Thymus (tissue), 11 donors: ENCODE results near the gene CD59. TPM values are rescaled to one million over a fixed set of nuclear protein-coding genes. Genes with fewer than 3 reads are reported as not detected.

Source experiments
- DNase-seq, 9 donors: peaks; one replicate each; pipeline ENCODE4 v3.0.0-alpha.2; 2013; ENCODE audit warnings: low spot score in 9 of 9, low read depth in 6 of 9, missing footprints in 1 of 9
- H3K27ac ChIP-seq, 2 donors: one replicate each; pipeline ENCODE4 v1.5.1; 2013; ENCODE audit warnings: control low read depth in 1 of 2, low read depth in 1 of 2, low read length in 1 of 2, mild to moderate bottlenecking in 1 of 2, moderate library complexity in 1 of 2
- H3K27me3 ChIP-seq, 2 donors: one replicate each; pipeline ENCODE4 v1.5.1; 2013; ENCODE audit warnings: low read length in 1 of 2; ENCODE audit not compliant: control insufficient read depth in 2 of 2, insufficient read depth in 1 of 2
- H3K36me3 ChIP-seq, 2 donors: one replicate each; pipeline ENCODE4 v1.5.1; 2013; ENCODE audit warnings: low read length in 1 of 2, mild to moderate bottlenecking in 1 of 2, moderate library complexity in 1 of 2; ENCODE audit not compliant: control insufficient read depth in 2 of 2, insufficient read depth in 2 of 2
- H3K4me1 ChIP-seq, 2 donors: one replicate each; pipeline ENCODE4 v1.5.1; 2013; ENCODE audit warnings: low read length in 2 of 2; ENCODE audit not compliant: control insufficient read depth in 2 of 2, insufficient read depth in 2 of 2
- H3K4me3 ChIP-seq, 2 donors: one replicate each; pipeline ENCODE4 v1.5.1; 2013; ENCODE audit warnings: low read length in 2 of 2, control low read depth in 1 of 2, mild to moderate bottlenecking in 1 of 2
- H3K9me3 ChIP-seq, 2 donors: one replicate each; pipeline ENCODE4 v1.5.1; 2013; ENCODE audit warnings: low read length in 1 of 2, mild to moderate bottlenecking in 1 of 2; ENCODE audit not compliant: control insufficient read depth in 2 of 2, insufficient read depth in 1 of 2
- WGBS: extraction: QIAGEN DNeasy Blood & Tissue Kit; methylation state at CpG from one replicate; pipeline ENCODE4 v1.1.7; 2013; 5-methylcytosine and 5-hydroxymethylcytosine counted together
- polyA plus RNA-seq: library from polyadenylated mRNA; stranded (reverse); fragments of 200-250 nt; gene quantifications from one replicate; pipeline ENCODE4 v1.2.3, GENCODE V29; 2013
- total RNA-seq: library from RNA; stranded (reverse); fragments of 120-200 nt; gene quantifications from one replicate; pipeline ENCODE4 v1.2.4, GENCODE V29; 2013
- donor health status: healthy.

Gene CD59
- total and polyA plus RNA-seq, 2 donors = 115 to 156 TPM

DNA sequence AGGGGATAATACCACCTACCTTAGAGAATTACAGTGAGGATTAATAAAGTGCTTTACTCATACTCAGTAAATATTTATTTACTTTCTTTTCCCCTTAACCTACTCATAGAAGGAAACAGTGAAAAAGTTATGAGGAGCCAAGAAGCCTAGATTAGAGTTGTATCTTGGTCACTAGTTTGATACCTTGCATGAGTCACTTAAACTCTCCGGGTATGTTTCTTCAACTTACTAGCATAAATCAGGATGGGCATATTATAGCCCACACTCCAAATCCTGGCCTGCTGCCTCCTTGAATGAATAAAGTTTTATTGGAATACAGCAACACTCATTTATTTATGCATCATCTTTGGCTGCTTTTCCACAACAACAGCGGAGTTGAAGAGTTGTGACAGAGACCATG lies 29.9 kb upstream of the CD59 start:
- Histone ChIP-seq H3K4me1 (no peaks in the 10 kb centered on the region), H3K9me3 (no peaks in the 10 kb centered on the region), H3K27ac (no peak overlapping the region), H3K4me3 (no peak overlapping the region), H3K27me3 (no peaks in the 10 kb centered on the region), H3K36me3 (peaks cover 23 to 54% of the 10 kb centered on the region in 2 donors)
- 96% methylated on average over 2 of the region's 2 CpGs for WGBS
- DNase-seq = no peak

DNA sequence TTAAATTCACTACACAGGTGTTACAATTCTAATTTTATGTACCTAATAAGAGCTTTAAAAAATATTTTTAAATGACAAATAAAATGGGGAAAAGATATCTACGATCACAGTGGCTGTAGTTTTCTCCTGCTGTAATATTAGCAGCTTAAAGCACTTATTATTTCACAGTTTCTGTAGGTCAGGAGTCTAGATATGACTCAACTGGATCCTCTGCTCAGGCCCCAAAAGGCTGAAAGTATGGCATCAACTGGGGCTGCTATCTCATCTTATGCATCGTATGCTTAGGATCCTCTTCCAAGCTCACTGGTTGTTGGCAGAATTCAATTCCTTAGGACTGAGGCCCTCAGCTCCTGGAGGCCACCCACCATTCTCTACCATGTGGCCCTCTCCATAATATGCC lies 25.2 kb upstream of the CD59 start:
- Histone ChIP-seq H3K4me1 (no peaks in the 10 kb centered on the region), H3K27me3 (no peaks in the 10 kb centered on the region), H3K4me3 (no peak overlapping the region), H3K36me3 (peaks cover 29 to 55% of the 10 kb centered on the region in 2 donors), H3K27ac (no peak overlapping the region), H3K9me3 (no peaks in the 10 kb centered on the region)
- no peak for DNase-seq
- WGBS = 96% methylated on average over 2 of the region's 2 CpGs

DNA sequence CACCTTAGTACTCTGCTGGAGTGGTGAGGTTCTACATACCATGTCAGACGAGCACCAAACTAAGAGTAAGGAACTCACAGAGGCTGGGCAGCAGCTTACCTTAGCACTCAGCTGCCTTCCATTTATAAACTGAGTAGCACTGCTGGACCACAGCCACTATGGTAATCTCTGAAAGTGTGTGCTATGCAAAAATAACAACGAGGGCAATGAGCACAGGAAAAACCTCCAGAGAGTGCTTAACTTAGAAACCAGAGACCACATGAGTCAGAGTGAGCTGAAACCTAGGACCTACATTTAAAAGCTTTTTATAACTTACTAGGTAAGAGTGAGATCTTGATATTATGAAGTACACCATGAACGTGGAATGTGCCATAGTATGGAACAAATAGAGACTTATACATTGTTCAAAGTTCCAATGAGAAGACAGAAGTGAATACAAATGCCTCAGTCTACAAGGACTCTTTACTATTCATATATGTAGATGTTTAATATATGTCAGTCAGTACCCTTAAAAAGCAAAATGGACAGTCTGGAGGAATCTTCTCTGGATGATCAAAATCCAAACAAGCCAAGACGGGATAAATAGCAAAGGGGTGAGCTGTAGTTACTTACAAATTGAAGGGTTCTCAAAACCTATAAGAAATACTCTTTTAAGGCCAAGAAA lies 17.2 kb upstream of the CD59 start:
- Histone ChIP-seq H3K36me3 (peaks cover 27 to 49% of the 10 kb centered on the region in 2 donors), H3K4me3 (no peak overlapping the region), H3K9me3 (no peaks in the 10 kb centered on the region), H3K27ac (no peak overlapping the region), H3K4me1 (no peaks in the 10 kb centered on the region), H3K27me3 (no peaks in the 10 kb centered on the region)
- 68% methylated on average over 4 of the region's 4 CpGs for WGBS
- DNase-seq = no peak

DNA sequence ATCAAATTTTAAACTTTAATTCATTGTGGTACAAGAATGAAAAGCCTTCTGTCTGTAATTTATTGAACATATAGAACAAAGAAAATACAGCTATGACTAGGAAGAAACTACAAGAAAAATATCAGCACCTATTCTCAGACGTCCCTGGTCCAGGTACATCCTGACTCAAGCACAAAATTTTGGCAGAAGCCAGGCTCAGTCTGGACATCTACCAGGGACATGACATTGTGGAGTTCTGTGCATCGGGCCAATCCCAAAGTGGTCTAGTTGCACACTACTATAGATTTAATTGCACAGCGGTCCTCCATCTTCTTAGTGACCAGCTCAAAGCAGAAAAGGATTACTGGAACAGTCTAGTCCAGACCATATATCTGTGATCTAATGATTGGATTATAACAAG lies 15.7 kb upstream of the CD59 start:
- no peaks in the 10 kb centered on the region for H3K4me1 ChIP-seq
- no peak for DNase-seq
- peaks cover 19 to 53% of the 10 kb centered on the region in 2 donors for H3K36me3 ChIP-seq
- no peaks in the 10 kb centered on the region for H3K9me3 ChIP-seq
- no peak overlapping the region for H3K4me3 ChIP-seq
- H3K27me3 ChIP-seq = no peaks in the 10 kb centered on the region
- no peak overlapping the region for H3K27ac ChIP-seq
- 97% methylated on average over 3 of the region's 3 CpGs for WGBS

DNA sequence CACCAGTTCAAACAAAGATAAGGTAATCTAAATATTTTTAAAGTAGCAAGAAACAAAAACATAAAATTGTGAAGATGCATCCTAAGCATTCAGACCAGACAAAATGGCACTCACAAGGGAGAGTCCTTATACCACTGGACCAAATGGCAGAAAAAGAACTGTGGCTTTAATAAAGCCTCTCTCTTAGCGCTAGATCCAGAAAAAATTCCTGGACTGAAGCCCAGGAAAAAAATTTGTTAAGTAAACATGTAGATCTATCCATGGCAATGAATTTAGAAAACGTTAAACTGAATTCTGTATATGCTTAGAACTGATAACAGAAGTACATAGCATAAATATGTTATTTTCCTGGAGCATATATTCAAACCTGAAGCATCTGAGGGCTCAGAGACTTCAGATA lies 11.8 kb upstream of the CD59 start:
- no peaks in the 10 kb centered on the region for H3K9me3 ChIP-seq
- no peaks in the 10 kb centered on the region for H3K4me1 ChIP-seq
- WGBS = 91% methylated on average over 2 of the region's 2 CpGs
- no peaks in the 10 kb centered on the region for H3K27me3 ChIP-seq
- no peak for DNase-seq
- H3K36me3 ChIP-seq = peaks cover 22 to 43% of the 10 kb centered on the region in 2 donors
- H3K27ac ChIP-seq = no peak overlapping the region
- H3K4me3 ChIP-seq = no peak overlapping the region

DNA sequence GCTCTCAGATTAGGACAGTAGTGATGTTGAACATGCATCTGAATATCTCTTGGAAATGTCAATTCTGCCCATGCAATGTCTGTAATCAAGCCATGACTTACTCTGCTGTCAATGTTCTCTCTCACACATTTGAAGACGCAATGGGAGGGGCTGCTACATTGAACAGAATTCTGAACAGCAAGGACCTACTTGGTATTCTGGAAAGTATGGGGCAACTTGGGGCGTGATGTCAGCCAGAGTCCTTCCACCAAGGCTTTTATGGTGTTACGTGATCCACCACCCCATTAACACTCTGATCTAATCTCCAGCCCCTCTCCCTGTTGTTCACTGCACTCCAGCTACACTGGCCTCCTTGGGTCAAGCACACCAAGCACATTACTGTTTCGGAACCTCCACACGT lies 7.1 kb upstream of the CD59 start:
- no peak overlapping the region for H3K27ac ChIP-seq
- H3K27me3 ChIP-seq = no peaks in the 10 kb centered on the region
- no peak for DNase-seq
- no peaks in the 10 kb centered on the region for H3K4me1 ChIP-seq
- H3K4me3 ChIP-seq = no peak overlapping the region
- peaks cover 12 to 27% of the 10 kb centered on the region in 2 donors for H3K36me3 ChIP-seq
- WGBS = 97% methylated on average over 5 of the region's 5 CpGs
- no peaks in the 10 kb centered on the region for H3K9me3 ChIP-seq

DNA sequence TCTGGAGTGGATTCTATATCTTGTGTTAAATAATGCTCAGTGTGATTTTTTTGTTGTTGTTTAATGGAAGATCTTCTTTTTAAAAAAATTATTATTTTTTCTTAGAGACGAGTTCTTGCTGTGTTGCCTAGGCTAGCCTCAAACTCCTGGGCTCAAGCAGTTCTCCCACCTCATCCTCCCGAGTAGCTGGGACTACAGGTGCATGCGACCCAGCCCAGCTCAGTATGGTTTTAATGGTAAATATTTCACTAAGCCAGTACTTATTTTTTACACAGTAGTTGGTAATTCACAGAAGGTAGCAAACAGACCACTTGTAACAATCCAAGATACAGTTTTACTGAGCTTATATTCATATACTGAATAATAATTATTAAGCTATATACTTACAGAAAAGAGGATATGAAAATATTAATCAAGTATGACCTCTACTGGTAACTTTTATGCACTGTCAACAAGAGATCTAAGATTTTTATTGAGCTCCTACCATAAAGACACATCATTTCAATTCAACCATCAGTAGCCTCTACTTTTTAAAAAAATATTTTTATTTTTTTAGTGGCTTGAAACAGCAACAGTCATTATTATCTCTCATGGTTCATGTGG lies 6.1 kb upstream of the CD59 start:
- WGBS = 96% methylated on average over 3 of the region's 3 CpGs
- H3K27me3 ChIP-seq = no peaks in the 10 kb centered on the region

DNA sequence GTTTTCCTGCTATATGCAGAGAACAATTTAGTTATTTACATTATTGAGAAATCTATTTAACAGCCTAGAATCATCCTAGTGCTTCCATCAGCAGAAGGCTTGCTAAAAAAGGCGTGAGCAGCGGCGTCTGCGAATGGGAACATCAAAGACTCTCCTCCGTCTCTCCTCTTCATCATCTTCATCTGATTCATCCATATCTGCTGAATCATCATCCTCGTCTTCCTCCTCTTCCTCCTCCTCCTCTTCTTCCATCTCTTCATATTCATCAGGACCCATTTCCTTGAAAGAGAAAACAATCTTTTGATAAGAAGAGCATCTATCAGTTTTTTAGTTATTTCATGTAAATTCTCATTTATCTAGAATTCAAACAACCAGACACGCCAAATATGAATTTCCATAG lies 5.6 kb upstream of the CD59 start:
- no peak for DNase-seq
- 98% methylated on average over 7 of the region's 7 CpGs for WGBS
- Histone ChIP-seq H3K27ac (no peak overlapping the region), H3K36me3 (peaks cover 12 to 17% of the 10 kb centered on the region in 2 donors), H3K27me3 (no peaks in the 10 kb centered on the region), H3K9me3 (no peaks in the 10 kb centered on the region), H3K4me3 (no peak overlapping the region), H3K4me1 (no peaks in the 10 kb centered on the region)

More for the DNA sequence above, 6.1 kb upstream of the CD59 start:
- no peak for DNase-seq
- no peaks in the 10 kb centered on the region for H3K4me1 ChIP-seq
- H3K9me3 ChIP-seq = no peaks in the 10 kb centered on the region
- H3K36me3 ChIP-seq = peaks cover 12 to 20% of the 10 kb centered on the region in 2 donors
- H3K4me3 ChIP-seq = no peak overlapping the region
- H3K27ac ChIP-seq = no peak overlapping the region

DNA sequence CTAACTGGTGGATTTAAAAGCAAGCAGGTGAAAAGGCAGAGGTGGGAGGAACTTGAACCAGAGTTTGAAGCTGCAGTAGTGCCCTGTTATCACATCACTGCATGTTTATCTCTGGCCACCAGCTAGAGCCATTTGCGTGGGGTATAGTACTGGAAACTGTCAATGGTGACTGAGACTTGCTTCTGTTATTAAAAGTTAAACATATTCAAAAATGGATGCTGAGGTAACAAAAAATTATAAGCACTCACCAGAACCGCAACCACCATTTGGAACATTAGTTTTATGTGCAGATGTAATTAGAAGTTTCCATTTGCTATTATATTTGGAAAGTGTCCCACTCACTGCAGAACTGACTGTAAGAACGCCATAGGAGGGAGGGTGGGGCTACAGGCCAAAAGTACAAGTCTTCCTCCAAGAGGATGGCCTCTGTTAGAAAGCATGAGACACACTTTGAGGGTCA lies 1.2 kb upstream of the CD59 start:
- Histone ChIP-seq H3K4me3 (no peak overlapping the region), H3K27ac (no peak overlapping the region), H3K27me3 (peaks cover 0 to 4% of the 10 kb centered on the region in 2 donors), H3K4me1 (peaks cover 14 to 16% of the 10 kb centered on the region in 2 donors), H3K9me3 (no peaks in the 10 kb centered on the region), H3K36me3 (peaks cover 4% of the 10 kb centered on the region in 2 donors)
- no peak for DNase-seq
- WGBS = 88% methylated on average over 3 of the region's 3 CpGs
